ENCODE measurements around the gene OR51B5.
"Not testable (repeated sequence)": the region's sequence is repeated elsewhere in the genome, so short reads cannot be mapped to it uniquely, and the experiment has no call there.

The OR51B5 gene

GRCh38 chr11:5324197-5324596 lies 19.1 kb downstream of the OR51B5 start, which contains the start of gene OR51B2:
TSS of gene OR51B2 (minus strand) at chr11:5324297. CDS start at chr11:5324297, 0 bp downstream.
- no peak for DNase-seq

DNA sequence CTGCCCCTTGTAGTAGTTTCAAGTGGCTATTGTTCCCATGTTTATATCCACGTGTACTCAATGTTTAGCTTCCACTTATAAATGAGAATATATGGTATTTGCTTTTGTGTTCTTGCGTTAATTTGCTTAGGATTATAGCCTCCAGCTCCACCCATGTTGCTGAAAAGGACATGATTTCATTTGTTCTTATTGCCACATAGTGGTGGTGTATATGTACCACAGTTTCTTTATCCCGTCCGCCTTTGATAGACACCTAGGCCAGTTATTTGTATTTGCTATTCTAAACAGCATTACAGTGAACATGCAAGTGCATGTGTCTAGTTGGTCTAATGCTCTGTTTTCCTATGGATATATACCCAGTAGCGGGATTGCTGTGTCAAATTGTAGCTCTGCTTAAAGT lies 26.0 kb downstream of the OR51B5 start:
- DNase-seq = no peak

DNA sequence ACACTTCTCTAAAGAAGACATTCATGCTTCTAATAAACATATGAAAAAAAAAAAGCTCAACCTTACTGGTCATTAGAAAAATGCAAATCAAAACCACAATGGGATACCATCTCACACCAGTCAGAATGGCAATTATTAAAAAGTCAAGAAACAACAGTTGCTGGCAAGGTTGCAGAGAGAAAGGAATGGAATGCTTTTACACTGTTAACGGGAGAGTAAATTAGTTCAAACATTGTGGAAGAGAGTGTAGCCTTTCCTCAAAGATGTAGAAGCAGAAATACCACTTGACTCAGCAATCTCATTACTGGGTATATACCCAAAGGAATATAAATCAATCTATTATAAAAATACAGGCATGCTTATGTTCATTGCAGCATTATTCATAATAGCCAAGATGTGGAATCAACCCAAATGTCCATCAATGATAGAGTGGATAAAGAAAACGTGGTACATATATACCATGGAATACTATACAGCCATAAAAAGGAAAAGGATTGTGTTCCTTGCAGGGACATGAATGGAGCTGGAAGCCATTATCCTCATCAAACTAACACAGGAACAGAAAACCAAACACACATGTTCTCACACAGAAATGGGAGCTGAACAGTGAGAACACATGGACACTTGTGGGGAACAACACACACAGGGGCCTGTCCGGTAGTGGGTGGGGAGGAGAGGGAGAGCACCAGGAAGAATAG lies 29.8 kb downstream of the OR51B5 start:
- not testable (repeated sequence) for DNase-seq

- no peak for DNase-seq
Measured at GRCh38 chr11:5310423-5310822, 32.9 kb downstream of the OR51B5 start.

DNA sequence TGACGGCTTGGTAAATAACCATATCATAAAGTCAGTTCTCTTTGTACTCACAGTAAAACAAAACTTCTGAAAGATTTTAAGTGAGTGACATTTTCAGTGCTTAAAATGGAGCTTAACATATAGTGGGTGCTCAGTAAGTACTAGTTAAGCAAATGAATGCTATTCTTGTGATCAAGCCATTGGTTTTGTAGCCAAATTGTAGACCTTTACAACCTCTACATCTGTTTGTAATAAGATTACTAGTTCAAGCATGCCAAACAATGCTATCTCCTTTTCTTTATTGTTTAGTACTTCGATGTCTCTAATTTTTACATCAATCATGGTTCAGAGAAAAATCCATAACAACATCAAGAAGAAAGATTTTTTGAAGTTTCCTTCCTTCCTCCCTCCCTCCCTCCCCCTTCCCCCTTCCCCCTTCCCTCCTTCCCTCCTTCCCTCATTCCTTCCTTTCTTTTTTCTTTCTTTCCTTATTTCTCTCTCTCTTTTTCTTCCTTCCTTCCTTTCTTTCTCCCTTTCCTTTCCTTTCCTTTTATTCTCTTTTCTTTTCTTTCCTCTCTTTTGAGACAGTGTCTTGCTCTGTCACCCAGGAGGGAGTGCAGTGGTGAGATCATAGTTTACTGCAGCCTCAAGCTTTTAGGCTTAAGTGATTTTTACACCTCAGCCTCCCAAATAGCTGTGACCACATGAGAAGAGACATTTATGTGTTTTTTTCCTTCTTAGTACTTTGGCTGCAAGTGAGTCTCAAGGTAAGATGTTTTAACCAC lies 35.9 kb downstream of the OR51B5 start:
- no peak for DNase-seq

DNA sequence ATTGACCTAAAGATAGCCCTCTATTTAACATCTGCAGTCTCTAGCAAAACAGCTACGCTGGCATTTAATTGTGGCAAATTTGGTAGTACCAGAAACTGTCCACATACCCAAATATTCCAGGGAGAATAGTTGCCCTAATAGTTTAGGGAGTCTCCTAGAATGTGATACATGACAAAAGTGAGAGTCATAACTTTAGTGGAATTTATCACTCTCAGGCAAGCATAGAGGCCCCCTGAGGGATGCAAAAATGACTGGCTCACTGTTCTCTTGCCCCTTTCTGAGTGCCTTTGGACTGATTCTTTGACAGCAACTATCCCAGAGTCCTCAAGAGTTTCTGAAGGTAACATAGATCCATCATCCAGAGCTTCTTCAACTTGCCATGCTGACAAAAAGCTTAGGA lies 39.3 kb downstream of the OR51B5 start:
- DNase-seq = no peak

DNA sequence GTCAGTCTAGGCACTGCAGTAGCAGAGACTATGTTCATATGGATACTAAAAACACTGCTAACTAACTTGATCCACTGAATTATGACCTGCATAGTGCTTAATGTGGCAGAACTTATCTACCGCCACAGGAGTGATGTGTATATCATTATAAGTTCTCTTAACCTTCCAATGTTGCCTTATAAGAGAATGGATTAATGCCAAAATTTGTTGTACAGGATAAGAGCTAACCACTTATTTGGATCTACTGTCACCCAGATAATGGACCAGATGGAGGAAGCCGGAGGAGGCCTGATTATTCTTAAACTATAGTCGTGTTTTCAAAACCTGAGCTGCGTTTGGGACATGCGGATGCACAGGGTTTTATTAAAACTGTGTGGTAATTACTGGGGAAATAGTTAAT lies 39.7 kb downstream of the OR51B5 start:
- no peak for DNase-seq

- DNase-seq = no peak
Measured at GRCh38 chr11:5301846-5302245, 41.5 kb downstream of the OR51B5 start, which contains the start of gene OR51B4. TSS of gene OR51B4 (minus strand) at chr11:5301946. CDS start at chr11:5301946, 0 bp downstream.

DNA sequence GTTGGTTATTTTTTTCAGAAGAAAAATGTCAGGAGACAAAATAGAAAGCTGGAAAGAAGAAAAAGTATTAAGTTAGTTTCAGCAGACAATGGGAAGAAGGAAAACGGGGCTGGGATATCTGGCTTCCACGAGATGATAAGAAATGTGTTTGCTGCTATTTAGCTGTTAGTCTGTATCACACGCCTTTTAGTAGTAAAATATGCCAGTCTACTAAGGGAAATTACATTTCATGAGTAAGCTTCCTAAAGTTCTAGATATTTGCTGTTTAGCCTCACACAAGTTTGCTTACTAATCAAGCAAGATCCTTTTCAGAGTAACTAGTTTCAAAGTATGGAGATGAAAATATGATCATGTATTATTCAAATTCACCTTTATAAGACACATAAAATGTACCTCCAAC lies 43.1 kb downstream of the OR51B5 start:
- DNase-seq = no peak

- no peak for DNase-seq
Measured at GRCh38 chr11:5298451-5298850, 44.9 kb downstream of the OR51B5 start.

DNA sequence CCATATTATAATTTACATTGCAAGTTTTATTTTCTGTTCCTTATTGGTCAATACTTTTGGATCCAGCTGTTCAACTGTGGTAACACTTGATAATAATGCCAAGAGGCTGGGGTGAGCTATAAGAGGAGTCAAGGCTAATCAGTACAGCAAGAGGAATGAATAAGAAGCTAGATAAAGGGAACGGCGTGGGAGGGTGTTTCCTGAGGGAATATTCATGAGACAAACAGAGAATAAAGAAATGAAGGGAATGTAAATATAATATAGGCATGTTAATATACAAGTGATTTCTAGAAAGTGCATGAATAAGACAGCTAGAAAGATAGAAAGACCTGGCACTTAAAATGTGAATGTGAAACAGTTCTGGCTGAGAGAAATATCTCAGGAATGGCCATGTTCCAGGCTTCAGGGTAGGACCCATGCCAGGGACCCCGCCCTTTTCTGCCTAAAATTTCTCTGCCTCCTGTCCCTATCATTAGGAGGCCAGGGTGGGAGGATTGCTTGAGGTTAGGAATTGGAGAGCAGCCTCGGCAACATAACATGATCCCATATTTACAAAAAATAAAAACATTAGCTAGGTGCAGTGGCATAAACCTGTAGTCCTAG lies 45.5 kb downstream of the OR51B5 start:
- DNase-seq = no peak

GRCh38 chr11:5294342-5294995 lies 48.9 kb downstream of the OR51B5 start:
- DNase-seq = not testable (repeated sequence)

- no peak for DNase-seq
Measured at GRCh38 chr11:5293028-5293427, 50.3 kb downstream of the OR51B5 start.
